Osteoblast (primary cell): Measurements from ENCODE around the gene TAF6L. TPM values are rescaled to one million over a fixed set of nuclear protein-coding genes. Genes with fewer than 3 reads are reported as not detected.

ENCODE experiments used
- DNase-seq: peaks from one replicate; pipeline ENCODE4 v3.0.0; 2011; ENCODE audit warnings: low spot score, mixed read lengths; ENCODE audit not compliant: insufficient read length; ENCODE audit errors: missing footprints
- H2AFZ ChIP-seq: 2 replicates; pipeline ENCODE4 v1.6.0; 2011; ENCODE audit warnings: mild to moderate bottlenecking, low read length
- H3K27ac ChIP-seq: 2 replicates; pipeline ENCODE4 v1.5.1; 2011; ENCODE audit warnings: mild to moderate bottlenecking, low read depth, low read length, moderate library complexity
- H3K27me3 ChIP-seq: 2 replicates; pipeline ENCODE4 v1.6.0; 2012; ENCODE audit warnings: mild to moderate bottlenecking, control low read depth, inconsistent platforms, low read length, moderate library complexity; ENCODE audit not compliant: insufficient read depth
- H3K36me3 ChIP-seq: 2 replicates; pipeline ENCODE4 v1.5.1; 2011; ENCODE audit warnings: mild to moderate bottlenecking, low read length, control low read depth, moderate library complexity; ENCODE audit not compliant: insufficient read depth
- H3K4me1 ChIP-seq: 2 replicates; pipeline ENCODE4 v1.5.1; 2011; ENCODE audit warnings: mild to moderate bottlenecking, low read length, control low read depth, moderate library complexity; ENCODE audit not compliant: insufficient read depth
- H3K4me2 ChIP-seq: 2 replicates; pipeline ENCODE4 v1.6.0; 2011; ENCODE audit warnings: mild to moderate bottlenecking, low read length; ENCODE audit not compliant: insufficient read depth
- H3K4me3 ChIP-seq: fragments of 200-600 bp; sonication (generic); 3 replicates; pipeline ENCODE4 v1.5.1; 2012; ENCODE audit warnings: mild to moderate bottlenecking, low read length, inconsistent platforms; ENCODE audit not compliant: insufficient read depth
- H3K79me2 ChIP-seq: 2 replicates; pipeline ENCODE4 v1.6.0; 2012; ENCODE audit warnings: mild to moderate bottlenecking, low read length, control low read depth, inconsistent platforms; ENCODE audit not compliant: insufficient read depth
- H3K9me3 ChIP-seq: 2 replicates; pipeline ENCODE4 v1.5.1; 2011; ENCODE audit warnings: low read depth, low read length, control low read depth
- H4K20me1 ChIP-seq: 2 replicates; pipeline ENCODE4 v1.6.0; 2012; ENCODE audit warnings: mild to moderate bottlenecking, low read length, control low read depth; ENCODE audit not compliant: insufficient read depth
- CTCF ChIP-seq: IDR thresholded peaks from 2 replicates; pipeline ENCODE4 v1.5.1; 2011; ENCODE audit warnings: mild to moderate bottlenecking, low read depth, low read length, moderate library complexity; ENCODE audit errors: extremely low read depth
- total RNA-seq: library from RNA; depleted of rRNA; stranded (reverse); fragments of >200 nt; gene quantifications from 2 replicates; pipeline ENCODE4 v1.2.3, GENCODE V29; 2012

Gene TAF6L
- 21.2 and 22.1 TPM in 2 replicates for total RNA-seq

GRCh38 chr11:62771144-62772021 is at the start of gene TAF6L:
TSS of gene TAF6L (plus strand) at chr11:62771396. CDS start at chr11:62775784, 4,388 bp downstream.
- peaks cover 23% of the 10 kb centered on the region for H3K36me3 ChIP-seq
- DNase-seq, result peak; percentile 98
- peaks cover 19% of the 10 kb centered on the region for H3K79me2 ChIP-seq

GRCh38 chr11:62721994-62722393 is 49.2 kb upstream of the TAF6L start:
- TF ChIP-seq CTCF, result no peak
- peaks cover 33% of the 10 kb centered on the region for H4K20me1 ChIP-seq

More at GRCh38 chr11:62771144-62772021, at the start of gene TAF6L:
- Histone ChIP-seq H3K4me3 (peak within 1 kb of the TSS; percentile 84), H3K4me2 (peak within 1 kb of the TSS; percentile 87), H3K9me3 (no peaks in the 10 kb centered on the region), H4K20me1 (no peaks in the 10 kb centered on the region), H3K4me1 (peaks cover 18% of the 10 kb centered on the region), H3K27ac (peak within 1 kb of the TSS; percentile 90), H2AFZ (peak within 1 kb of the TSS; percentile 95), H3K27me3 (no peaks in the 10 kb centered on the region)
- no peak for TF ChIP-seq CTCF

GRCh38 chr11:62724171-62724570 is 47.0 kb upstream of the TAF6L start:
- Histone ChIP-seq H3K36me3 (peaks cover 48% of the 10 kb centered on the region), H3K9me3 (no peaks in the 10 kb centered on the region), H3K4me1 (peaks cover 14% of the 10 kb centered on the region), H4K20me1 (peaks cover 33% of the 10 kb centered on the region), H3K4me2 (peak overlapping the region; percentile 87), H2AFZ (no peak overlapping the region), H3K27ac (peak overlapping the region; percentile 20), H3K27me3 (no peaks in the 10 kb centered on the region), H3K4me3 (peak overlapping the region; percentile 98), H3K79me2 (peaks cover 80% of the 10 kb centered on the region)
- TF ChIP-seq CTCF, result no peak
- DNase-seq, result no peak

More at GRCh38 chr11:62721994-62722393, 49.2 kb upstream of the TAF6L start:
- peaks cover 14% of the 10 kb centered on the region for H3K4me1 ChIP-seq
- H3K27me3 ChIP-seq, result no peaks in the 10 kb centered on the region
- no peak overlapping the region for H3K4me2 ChIP-seq
- no peak overlapping the region for H2AFZ ChIP-seq
- no peak overlapping the region for H3K4me3 ChIP-seq
- no peak overlapping the region for H3K27ac ChIP-seq
- H3K79me2 ChIP-seq, result peaks cover 95% of the 10 kb centered on the region
- no peaks in the 10 kb centered on the region for H3K9me3 ChIP-seq
- DNase-seq, result no peak
- peaks cover 69% of the 10 kb centered on the region for H3K36me3 ChIP-seq

- Histone ChIP-seq H3K9me3 (no peaks in the 10 kb centered on the region), H3K4me2 (peak overlapping the region; percentile 87), H3K27ac (peak overlapping the region; percentile 73), H3K27me3 (no peaks in the 10 kb centered on the region), H3K79me2 (peaks cover 79% of the 10 kb centered on the region), H3K4me1 (peaks cover 19% of the 10 kb centered on the region), H2AFZ (no peak overlapping the region), H3K4me3 (peak overlapping the region; percentile 98), H3K36me3 (peaks cover 36% of the 10 kb centered on the region), H4K20me1 (peaks cover 33% of the 10 kb centered on the region)
- no peak for TF ChIP-seq CTCF
- DNase-seq, result no peak
Measured at GRCh38 chr11:62725646-62726045, 45.5 kb upstream of the TAF6L start.
